KMS-11 (cell line): ENCODE results near the gene OXNAD1.

Source experiments
- H2AFZ ChIP-seq: fragments of 200-600 bp; sonication (generic); 2 replicates; pipeline ENCODE4 v1.6.1; 2016; ENCODE audit warnings: antibody characterized with exemption, mixed run types, low read depth
- H3K27ac ChIP-seq: fragments of 200-600 bp; sonication (generic); 2 replicates; pipeline ENCODE4 v1.6.1; 2016; ENCODE audit warnings: mild to moderate bottlenecking, mixed run types
- H3K27me3 ChIP-seq: fragments of 200-600 bp; sonication (generic); 2 replicates; pipeline ENCODE4 v1.6.1; 2017; ENCODE audit warnings: mild to moderate bottlenecking, low read depth, mixed run types, moderate library complexity; ENCODE audit not compliant: insufficient read depth
- H3K36me3 ChIP-seq: fragments of 200-600 bp; sonication (generic); 2 replicates; pipeline ENCODE4 v1.6.1; 2017; ENCODE audit warnings: mild to moderate bottlenecking, mixed run types; ENCODE audit not compliant: insufficient read depth
- H3K4me1 ChIP-seq: fragments of 200-600 bp; sonication (generic); 2 replicates; pipeline ENCODE4 v1.6.1; 2016; ENCODE audit warnings: mild to moderate bottlenecking, low read depth, mixed run types; ENCODE audit not compliant: poor library complexity, severe bottlenecking
- H3K4me2 ChIP-seq: fragments of 200-600 bp; sonication (generic); 2 replicates; pipeline ENCODE4 v1.7.0; 2016; ENCODE audit warnings: mild to moderate bottlenecking, mixed run types
- H3K4me3 ChIP-seq: fragments of 200-600 bp; sonication (generic); IDR thresholded peaks from 2 replicates; pipeline ENCODE4 v1.6.1; 2017; ENCODE audit warnings: low read depth, low read length, mixed read lengths; ENCODE audit not compliant: insufficient read depth
- H3K79me2 ChIP-seq: fragments of 200-600 bp; sonication (generic); 2 replicates; pipeline ENCODE4 v1.6.1; 2016; ENCODE audit warnings: low read depth, mixed run types; ENCODE audit not compliant: insufficient read depth
- H3K9ac ChIP-seq: fragments of 200-600 bp; sonication (generic); 2 replicates; pipeline ENCODE4 v1.6.1; 2016; ENCODE audit warnings: mild to moderate bottlenecking, mixed run types
- H4K20me1 ChIP-seq: fragments of 200-600 bp; sonication (generic); 2 replicates; pipeline ENCODE4 v1.6.1; 2016; ENCODE audit warnings: mild to moderate bottlenecking, mixed run types; ENCODE audit not compliant: insufficient read depth
- CTCF ChIP-seq: fragments of 200-600 bp; sonication (generic); conservative IDR thresholded peaks from 2 replicates; pipeline ENCODE4 v1.6.1; 2017; ENCODE audit warnings: low read depth, mild to moderate bottlenecking, antibody characterized with exemption, low read length, moderate library complexity, mixed read lengths

The OXNAD1 gene

GRCh38 chr3:16251316-16252085 lies 13.5 kb upstream of the OXNAD1 start:
- TF ChIP-seq CTCF: no peak
- H3K79me2 ChIP-seq: no peaks in the 10 kb centered on the region
- no peak overlapping the region for H2AFZ ChIP-seq
- H3K27ac ChIP-seq: no peak overlapping the region
- no peaks in the 10 kb centered on the region for H3K36me3 ChIP-seq
- no peaks in the 10 kb centered on the region for H4K20me1 ChIP-seq
- H3K4me2 ChIP-seq: no peak overlapping the region
- no peak overlapping the region for H3K4me3 ChIP-seq
- no peak overlapping the region for H3K9ac ChIP-seq
- H3K27me3 ChIP-seq: no peaks in the 10 kb centered on the region
- H3K4me1 ChIP-seq: peaks cover 3% of the 10 kb centered on the region

GRCh38 chr3:16252243-16252978 lies 12.6 kb upstream of the OXNAD1 start:
- no peaks in the 10 kb centered on the region for H3K79me2 ChIP-seq
- no peak overlapping the region for H2AFZ ChIP-seq
- H3K4me3 ChIP-seq: no peak overlapping the region
- no peak overlapping the region for H3K27ac ChIP-seq
- TF ChIP-seq CTCF: no peak
- no peaks in the 10 kb centered on the region for H3K36me3 ChIP-seq
- no peaks in the 10 kb centered on the region for H4K20me1 ChIP-seq
- H3K9ac ChIP-seq: no peak overlapping the region
- no peak overlapping the region for H3K4me2 ChIP-seq
- peaks cover 3% of the 10 kb centered on the region for H3K4me1 ChIP-seq
- no peaks in the 10 kb centered on the region for H3K27me3 ChIP-seq

- H3K36me3 ChIP-seq: no peaks in the 10 kb centered on the region
- H3K27ac ChIP-seq: no peak overlapping the region
- H2AFZ ChIP-seq: no peak overlapping the region
- no peak for TF ChIP-seq CTCF
- no peak overlapping the region for H3K9ac ChIP-seq
- H3K4me1 ChIP-seq: no peaks in the 10 kb centered on the region
- H3K4me3 ChIP-seq: no peak overlapping the region
- H3K4me2 ChIP-seq: no peak overlapping the region
- no peaks in the 10 kb centered on the region for H3K79me2 ChIP-seq
- no peaks in the 10 kb centered on the region for H3K27me3 ChIP-seq
- no peaks in the 10 kb centered on the region for H4K20me1 ChIP-seq
Measured at GRCh38 chr3:16252988-16253387, 12.0 kb upstream of the OXNAD1 start.

- no peaks in the 10 kb centered on the region for H3K79me2 ChIP-seq
- TF ChIP-seq CTCF: no peak
- H3K27me3 ChIP-seq: no peaks in the 10 kb centered on the region
- H2AFZ ChIP-seq: no peak overlapping the region
- no peak overlapping the region for H3K9ac ChIP-seq
- no peaks in the 10 kb centered on the region for H4K20me1 ChIP-seq
- H3K36me3 ChIP-seq: no peaks in the 10 kb centered on the region
- H3K4me2 ChIP-seq: no peak overlapping the region
- H3K4me1 ChIP-seq: no peaks in the 10 kb centered on the region
- no peak overlapping the region for H3K27ac ChIP-seq
- no peak overlapping the region for H3K4me3 ChIP-seq
Measured at GRCh38 chr3:16253601-16254000, 11.4 kb upstream of the OXNAD1 start.
